Small intestine (tissue), 7 donors: ENCODE results near the gene GABRR3. TPM values are rescaled to one million over a fixed set of nuclear protein-coding genes. Genes with fewer than 3 reads are reported as not detected.
A peak's percentile ranks its signal among the peaks of the same experiment; 100 is the strongest.

Source experiments
- DNase-seq, 2 donors: peaks; one replicate each; pipeline versions ENCODE4 v3.0.0 to v3.0.0-alpha.2; 2013
- FAIRE-seq: peaks from 2 replicates; lab custom pipeline; 2012; peaks lifted over from hg19 to GRCh38; lab: Jason Lieb, UNC
- H3K27ac ChIP-seq, 3 donors: one replicate each; pipeline ENCODE4 v1.5.1; 2013; ENCODE audit warnings: low read length in 2 of 3, mild to moderate bottlenecking in 2 of 3, control low read depth in 1 of 3, inconsistent platforms in 1 of 3, low read depth in 1 of 3, moderate library complexity in 1 of 3
- H3K27me3 ChIP-seq, 3 donors: one replicate each; pipeline ENCODE4 v1.6.1; 2013; ENCODE audit warnings: low read length in 3 of 3, inconsistent platforms in 1 of 3; ENCODE audit not compliant: control insufficient read depth in 3 of 3, insufficient read depth in 3 of 3
- H3K36me3 ChIP-seq, 3 donors: one replicate each; pipeline ENCODE4 v1.6.1; 2013; ENCODE audit warnings: low read length in 3 of 3, inconsistent platforms in 1 of 3, low read depth in 1 of 3, mild to moderate bottlenecking in 1 of 3, moderate library complexity in 1 of 3; ENCODE audit not compliant: control insufficient read depth in 3 of 3, insufficient read depth in 2 of 3
- H3K4me1 ChIP-seq, 3 donors: one replicate each; pipeline ENCODE4 v1.6.1; 2013; ENCODE audit warnings: low read length in 2 of 3, inconsistent platforms in 1 of 3, low read depth in 1 of 3, mild to moderate bottlenecking in 1 of 3, moderate library complexity in 1 of 3; ENCODE audit not compliant: control insufficient read depth in 3 of 3, insufficient read depth in 2 of 3
- H3K4me3 ChIP-seq, 3 donors: one replicate each; pipeline ENCODE4 v1.5.1; 2013; ENCODE audit warnings: low read length in 3 of 3, control low read depth in 1 of 3, inconsistent platforms in 1 of 3, low read depth in 1 of 3, mild to moderate bottlenecking in 1 of 3, moderate library complexity in 1 of 3
- H3K9me3 ChIP-seq, 2 donors: one replicate each; pipeline ENCODE4 v1.6.1; 2013; ENCODE audit warnings: low read depth in 1 of 2, low read length in 1 of 2; ENCODE audit not compliant: control insufficient read depth in 2 of 2, insufficient read depth in 1 of 2
- WGBS, 3 donors: extraction: QIAGEN DNeasy Blood & Tissue Kit; methylation state at CpG; one replicate each; pipeline ENCODE4 v1.1.7; 2013; 5-methylcytosine and 5-hydroxymethylcytosine counted together
- polyA plus RNA-seq, 4 donors: library from polyadenylated mRNA; stranded (reverse) in 3 of 4; unstranded in 1 of 4; fragments of 200-250 nt in 3 of 4; fragments of 120-200 nt in 1 of 4; gene quantifications; one replicate each; pipeline versions ENCODE4 v1.2.1 to v1.2.3, GENCODE V29; 2013
- donor health status: healthy with polysubstance abuse.
- donor health status: control.
- donor health status: control.
- donor health status: Bipolar disorder and iron deficiency.
- donor health status: healthy.

The GABRR3 gene
- polyA plus RNA-seq, 4 donors = not detected

- Histone ChIP-seq H3K4me1 (peaks cover 0 to 15% (median 4%) of the 10 kb centered on the region in 3 donors), H3K27ac (no peak overlapping the region), H3K9me3 (no peaks in the 10 kb centered on the region), H3K36me3 (no peaks in the 10 kb centered on the region), H3K27me3 (no peaks in the 10 kb centered on the region), H3K4me3 (no peak overlapping the region)
- DNase-seq (no peak), FAIRE-seq (no peak)
- WGBS, 3 donors = 71 to 82% (median 72%) methylated on average over 3 of the region's 3 CpGs
These were observed 60.1 kb downstream of the GABRR3 start for GRCh38 chr3:97974996-97975395.

GRCh38 chr3:97972976-97973375 is 62.1 kb downstream of the GABRR3 start:
- Histone ChIP-seq H3K27ac (peak overlapping the region in 1 of 3 donors; percentile 15), H3K9me3 (no peaks in the 10 kb centered on the region), H3K4me1 (peaks cover 0 to 15% (median 7%) of the 10 kb centered on the region in 3 donors), H3K36me3 (no peaks in the 10 kb centered on the region), H3K27me3 (no peaks in the 10 kb centered on the region), H3K4me3 (peak overlapping the region in 1 of 3 donors; percentile 34)
- 95 to 96% (median 96%) methylated on average over 9 of the region's 9 CpGs for WGBS, 3 donors
- no peak for DNase-seq
- FAIRE-seq = no peak

- Histone ChIP-seq H3K27ac (peak within 1 kb of the TSS in 2 of 3 donors; percentile 26 to 86), H3K9me3 (no peaks in the 10 kb centered on the region), H3K4me3 (peak within 1 kb of the TSS; percentile 34 to 70 (median 64)), H3K27me3 (no peaks in the 10 kb centered on the region), H3K4me1 (peaks cover 0 to 15% (median 7%) of the 10 kb centered on the region in 3 donors), H3K36me3 (peaks cover 0 to 4% (median 3%) of the 10 kb centered on the region in 3 donors)
- no peak for FAIRE-seq
- peak; percentile 73 to 86 for DNase-seq
- 1 to 2% (median 1%) methylated on average over 66 to 82 of the region's 82 CpGs for WGBS, 3 donors
These were observed 63.2 kb downstream of the GABRR3 start, which contains the start of gene RIOX2 for GRCh38 chr3:97971679-97972567. Gene RIOX2, minus strand, starts transcription at chr3:97972431. Its CDS starts 4,838 bp downstream, at chr3:97967593.

GRCh38 chr3:97970956-97971620 is 64.0 kb downstream of the GABRR3 start:
- WGBS, 3 donors = 58 to 61% (median 61%) methylated on average over 9 of the region's 9 CpGs
- DNase-seq (no peak), FAIRE-seq (no peak)
- Histone ChIP-seq H3K27ac (peak overlapping the region in 2 of 3 donors; percentile 26 to 86), H3K4me1 (peaks cover 0 to 15% (median 7%) of the 10 kb centered on the region in 3 donors), H3K4me3 (peak overlapping the region; percentile 34 to 70 (median 64)), H3K36me3 (peaks cover 0 to 4% (median 3%) of the 10 kb centered on the region in 3 donors), H3K27me3 (no peaks in the 10 kb centered on the region), H3K9me3 (no peaks in the 10 kb centered on the region)

GRCh38 chr3:97970156-97970555 is 65.0 kb downstream of the GABRR3 start:
- WGBS, 3 donors = 74 to 97% (median 91%) methylated on average over 1 of the region's 1 CpG
- no peak overlapping the region for H3K4me3 ChIP-seq
- H3K4me1 ChIP-seq = peaks cover 0 to 15% (median 7%) of the 10 kb centered on the region in 3 donors
- H3K36me3 ChIP-seq = peaks cover 0 to 4% (median 3%) of the 10 kb centered on the region in 3 donors
- H3K9me3 ChIP-seq = no peaks in the 10 kb centered on the region
- FAIRE-seq (no peak), DNase-seq (no peak)
- H3K27ac ChIP-seq = no peak overlapping the region
- H3K27me3 ChIP-seq = no peaks in the 10 kb centered on the region

GRCh38 chr3:97969541-97969940 is 65.6 kb downstream of the GABRR3 start:
- 70 to 80% (median 77%) methylated on average over 5 of the region's 5 CpGs for WGBS, 3 donors
- no peaks in the 10 kb centered on the region for H3K27me3 ChIP-seq

GRCh38 chr3:97968376-97968775 is 66.7 kb downstream of the GABRR3 start:
- Histone ChIP-seq H3K4me3 (no peak overlapping the region), H3K27ac (no peak overlapping the region), H3K36me3 (peaks cover 0 to 4% (median 3%) of the 10 kb centered on the region in 3 donors), H3K27me3 (no peaks in the 10 kb centered on the region), H3K9me3 (no peaks in the 10 kb centered on the region), H3K4me1 (peaks cover 0 to 15% (median 8%) of the 10 kb centered on the region in 3 donors)
- WGBS, 3 donors = 71 to 80% (median 80%) methylated on average over 1 of the region's 1 CpG
- FAIRE-seq (no peak), DNase-seq (no peak)

More at GRCh38 chr3:97969541-97969940, 65.6 kb downstream of the GABRR3 start:
- no peak for DNase-seq
- FAIRE-seq = no peak
- Histone ChIP-seq H3K4me1 (peaks cover 0 to 15% (median 7%) of the 10 kb centered on the region in 3 donors), H3K4me3 (no peak overlapping the region), H3K9me3 (no peaks in the 10 kb centered on the region), H3K36me3 (peaks cover 0 to 4% (median 3%) of the 10 kb centered on the region in 3 donors), H3K27ac (no peak overlapping the region)

GRCh38 chr3:97967966-97968365 is 67.1 kb downstream of the GABRR3 start:
- H3K4me3 ChIP-seq = no peak overlapping the region
- peaks cover 0 to 12% (median 8%) of the 10 kb centered on the region in 3 donors for H3K4me1 ChIP-seq
- no peak for FAIRE-seq
- H3K27me3 ChIP-seq = no peaks in the 10 kb centered on the region
- DNase-seq = no peak
- 94 to 96% (median 96%) methylated on average over 8 of the region's 8 CpGs for WGBS, 3 donors
- peaks cover 0 to 4% (median 3%) of the 10 kb centered on the region in 3 donors for H3K36me3 ChIP-seq
- H3K27ac ChIP-seq = no peak overlapping the region
- no peaks in the 10 kb centered on the region for H3K9me3 ChIP-seq
